Femur (tissue), 1 donor: ENCODE data around the gene SHROOM3.
"Not testable (repeated sequence)": the region's sequence is repeated elsewhere in the genome, so short reads cannot be mapped to it uniquely, and the experiment has no call there.

Source experiments
- DNase-seq: peaks from one replicate; pipeline ENCODE4 v3.0.0-alpha.2; 2017

Gene SHROOM3

DNA sequence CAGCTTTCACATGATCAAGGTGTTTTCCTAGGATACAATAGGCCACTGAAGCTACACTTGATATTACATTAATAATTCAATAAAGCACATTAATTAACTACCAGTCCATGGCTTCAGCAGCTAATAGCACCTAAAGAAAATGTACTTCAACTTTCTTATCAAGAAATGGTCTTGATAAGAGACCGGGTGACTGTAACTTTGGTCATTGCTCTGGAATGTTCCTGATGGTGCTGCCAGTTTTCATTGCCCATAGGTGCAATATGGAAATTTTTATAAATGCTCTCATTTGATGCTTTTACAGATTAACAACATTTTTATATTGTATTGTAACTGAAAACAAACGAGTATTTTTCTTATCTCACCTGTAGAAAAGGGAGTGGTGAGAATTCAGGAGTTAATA is 165.4 kb downstream of the SHROOM3 start:
- no peak for DNase-seq

GRCh38 chr4:76601791-76602190 is 166.8 kb downstream of the SHROOM3 start:
- no peak for DNase-seq

- no peak for DNase-seq
Measured at GRCh38 chr4:76605099-76605563, 170.1 kb downstream of the SHROOM3 start.

- DNase-seq, result no peak
Measured at GRCh38 chr4:76606645-76607265, 171.7 kb downstream of the SHROOM3 start.

- DNase-seq, result no peak
Measured at GRCh38 chr4:76607266-76607799, 172.3 kb downstream of the SHROOM3 start.

- DNase-seq, result no peak
Measured at GRCh38 chr4:76607846-76608245, 172.8 kb downstream of the SHROOM3 start.

DNA sequence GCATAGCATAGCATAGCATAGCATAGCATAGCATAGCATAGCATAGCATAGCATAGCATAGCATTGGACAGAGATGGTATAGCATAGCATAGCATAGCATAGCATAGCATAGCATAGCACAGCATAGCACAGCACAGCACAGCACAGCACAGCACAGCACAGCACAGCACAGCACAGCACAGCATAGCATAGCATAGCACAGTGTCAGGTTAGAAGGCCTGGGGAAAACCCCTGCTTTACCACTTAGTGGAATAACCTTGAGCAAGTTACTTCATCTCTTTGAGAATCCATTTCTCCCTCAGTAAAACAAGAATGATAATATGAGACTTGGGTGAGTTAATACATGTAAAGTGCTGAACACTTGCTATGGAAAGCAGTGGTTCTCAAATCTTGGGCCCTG is 173.5 kb downstream of the SHROOM3 start:
- DNase-seq, result not testable (repeated sequence)

DNA sequence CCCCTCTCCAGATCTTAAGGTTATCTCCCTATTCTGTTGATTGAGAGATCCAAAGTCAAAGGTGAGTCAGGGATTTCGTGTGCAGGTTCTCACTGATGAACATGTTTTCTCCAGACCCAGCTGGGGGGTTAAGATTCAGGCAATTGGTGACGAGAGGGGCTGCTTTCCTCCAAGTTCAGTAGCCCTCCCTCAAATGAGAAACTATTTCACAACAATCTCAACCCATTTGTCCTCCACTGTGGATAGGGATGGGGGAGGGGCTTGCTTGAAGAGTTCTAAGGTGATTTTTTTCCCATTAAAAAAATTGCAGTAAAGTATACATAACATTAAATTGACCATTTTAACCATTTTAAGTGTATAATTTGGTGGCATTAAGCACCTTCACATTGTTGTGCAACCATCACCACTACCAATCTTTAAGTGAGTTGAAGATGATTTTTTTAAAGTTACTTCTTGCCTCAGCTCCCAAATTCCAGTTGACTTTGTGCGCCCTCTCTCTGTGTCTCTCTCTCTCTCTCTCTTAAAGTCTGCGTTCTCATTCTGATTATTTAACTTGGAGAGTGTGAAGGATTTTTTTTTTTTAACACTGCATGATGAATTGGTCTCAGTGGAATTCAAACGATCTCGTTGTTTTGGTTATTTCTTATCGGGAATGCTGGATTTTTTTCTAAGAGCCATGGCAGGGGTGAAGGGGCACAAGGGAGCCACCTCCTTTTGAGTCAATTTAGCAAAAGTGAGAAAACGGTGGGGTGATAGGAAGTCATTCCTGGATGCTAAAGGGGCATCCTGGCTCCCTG is 175.9 kb downstream of the SHROOM3 start:
- DNase-seq, result no peak

DNA sequence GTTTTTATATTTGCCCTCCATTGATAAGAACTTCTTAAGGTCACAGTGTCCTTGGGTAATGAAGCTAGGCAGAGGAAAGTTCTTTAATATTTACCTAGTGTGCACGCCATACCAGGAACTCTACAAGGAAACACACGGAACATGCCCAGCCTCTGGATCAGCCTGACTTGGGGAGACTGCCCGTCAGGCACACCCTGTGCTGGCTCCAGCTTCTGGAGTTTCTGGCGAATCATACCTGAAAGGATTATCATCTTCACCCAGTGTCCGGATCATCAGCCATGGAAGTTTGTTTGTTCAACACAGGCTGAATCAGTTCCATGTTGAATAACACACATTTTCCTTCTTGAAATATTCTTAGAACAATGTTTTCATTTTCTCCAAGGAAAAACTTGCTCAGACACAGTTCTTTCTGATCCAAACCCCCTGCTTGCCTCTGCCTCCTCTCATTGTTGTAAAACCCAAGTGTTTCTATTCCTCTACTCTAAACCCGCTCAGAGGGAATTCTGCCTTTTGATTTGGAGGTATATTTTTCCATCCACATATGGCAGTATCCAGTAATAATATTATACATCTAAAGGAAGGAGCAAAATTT is 176.7 kb downstream of the SHROOM3 start:
- peak; percentile 39 for DNase-seq

DNA sequence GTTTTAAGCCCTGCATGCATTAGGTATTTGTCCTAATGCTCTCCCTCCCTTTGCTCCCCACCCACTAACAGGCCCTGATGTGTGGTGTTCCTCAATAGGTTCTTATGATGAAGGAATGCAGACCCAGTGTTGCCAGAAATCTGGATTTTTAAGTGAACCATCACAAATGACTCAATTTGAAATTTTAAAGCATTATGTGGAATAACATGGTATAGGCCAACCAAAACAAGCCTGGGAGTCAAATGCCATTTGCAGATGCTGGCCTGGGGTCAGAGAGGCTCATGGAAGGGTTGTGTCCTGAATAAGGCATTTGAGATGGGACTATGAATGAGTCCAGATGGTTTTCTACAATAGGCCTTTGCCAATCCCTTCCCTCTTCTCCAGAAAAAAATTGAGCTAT is 179.6 kb downstream of the SHROOM3 start:
- DNase-seq, result no peak

DNA sequence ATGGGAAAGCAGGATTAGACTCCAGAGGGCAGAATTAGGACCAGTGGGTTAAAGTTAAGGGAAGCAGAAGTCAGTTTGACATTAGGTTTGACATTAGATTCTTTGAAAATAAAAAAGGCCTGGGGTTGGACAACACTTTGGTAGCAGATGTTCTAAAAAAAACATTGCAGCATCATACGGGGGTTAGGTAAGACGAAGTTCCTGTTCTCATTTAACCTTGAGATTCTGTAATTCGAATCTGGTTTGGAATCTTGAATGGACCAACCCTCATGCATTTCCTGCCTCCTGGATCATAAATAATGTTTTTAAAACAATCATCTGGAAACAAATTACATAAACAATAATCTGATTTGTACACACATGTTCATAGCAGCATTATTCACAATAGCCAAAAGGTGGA is 181.0 kb downstream of the SHROOM3 start:
- DNase-seq, result no peak

DNA sequence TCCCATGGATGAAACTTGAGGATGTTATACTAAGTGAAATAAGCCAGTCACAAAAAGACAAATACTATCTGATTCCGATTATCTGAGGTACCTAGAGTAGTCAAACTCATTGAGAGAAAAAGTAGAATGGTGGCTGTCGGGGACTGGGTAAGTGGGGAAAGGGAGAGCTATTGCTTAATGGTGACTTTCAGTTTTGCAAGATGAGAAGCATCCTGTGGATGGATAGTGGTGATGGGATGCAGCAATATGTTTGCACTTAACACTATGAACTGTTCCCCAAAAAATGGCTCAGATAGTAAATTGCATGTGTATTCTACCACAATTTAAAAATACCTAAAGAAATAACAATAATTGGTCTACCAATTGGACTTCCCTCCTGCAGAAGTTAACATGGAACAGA is 181.5 kb downstream of the SHROOM3 start:
- no peak for DNase-seq

DNA sequence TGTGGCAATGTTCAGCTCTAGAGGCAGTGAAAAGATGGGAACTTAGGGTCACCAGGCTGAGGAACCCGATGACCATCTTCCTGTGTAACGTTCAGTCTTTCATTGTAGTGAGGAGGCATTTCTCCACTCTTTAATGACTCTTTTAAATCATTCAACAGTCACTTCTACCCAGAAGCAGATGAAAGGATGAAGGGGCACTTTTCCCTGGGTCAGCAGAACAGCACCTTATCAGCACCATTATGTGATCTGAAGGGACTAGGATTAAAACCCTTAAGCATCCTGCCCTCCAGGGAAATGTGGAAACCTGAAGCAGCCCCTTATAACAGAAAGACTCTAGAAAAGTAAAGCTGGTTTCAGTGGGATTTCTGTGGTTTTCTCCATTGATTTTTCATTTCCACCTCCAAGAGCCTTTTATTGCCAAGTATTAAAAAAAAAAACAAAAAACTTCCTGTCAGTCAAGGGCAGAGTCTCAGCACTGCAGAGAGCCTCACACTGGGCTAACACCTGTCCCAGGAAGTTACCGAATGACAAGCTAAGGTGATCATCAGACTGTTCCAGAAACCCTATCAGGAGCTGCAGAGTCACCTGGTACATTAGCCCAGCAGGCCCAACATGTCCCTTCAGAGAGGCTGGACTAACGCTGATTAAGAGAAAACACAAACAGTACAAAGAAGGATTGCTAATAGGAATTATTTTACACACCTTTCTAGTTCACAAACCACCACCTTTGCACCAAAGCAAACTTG is 185.9 kb downstream of the SHROOM3 start:
- DNase-seq, result no peak

- DNase-seq, result no peak
Measured at GRCh38 chr4:76622126-76622525, 187.1 kb downstream of the SHROOM3 start.

GRCh38 chr4:76622717-76623116 is 187.7 kb downstream of the SHROOM3 start:
- no peak for DNase-seq

GRCh38 chr4:76623217-76624045 is 188.4 kb downstream of the SHROOM3 start:
- DNase-seq, result peak; percentile 43

GRCh38 chr4:76624241-76624681 is 189.2 kb downstream of the SHROOM3 start:
- peak; percentile 86 for DNase-seq

- no peak for DNase-seq
Measured at GRCh38 chr4:76624931-76625715, 190.1 kb downstream of the SHROOM3 start.

GRCh38 chr4:76626686-76627465 is 191.8 kb downstream of the SHROOM3 start:
- no peak for DNase-seq

GRCh38 chr4:76628251-76628650 is 193.2 kb downstream of the SHROOM3 start:
- DNase-seq, result no peak
